GM21528 (cell line): Measurements from ENCODE around the gene RTTN.
"Not testable (repeated sequence)": the region's sequence is repeated elsewhere in the genome, so short reads cannot be mapped to it uniquely, and the experiment has no call there.

Experiments
- ATAC-seq: cut with Tn5 transposase; IDR thresholded peaks from one replicate; pipeline ENCODE4 v1.9.1; 2021; ENCODE audit warnings: mild to moderate bottlenecking, moderate library complexity; ENCODE audit not compliant: unreplicated experiment, low FRiP score

The RTTN gene

GRCh38 chr18:70102854-70103253, 102.6 kb downstream of the RTTN start:
- not testable (repeated sequence) for ATAC-seq

GRCh38 chr18:70089858-70090257, 115.6 kb downstream of the RTTN start:
- no peak for ATAC-seq

- no peak for ATAC-seq
Measured at GRCh38 chr18:70086085-70086484, 119.4 kb downstream of the RTTN start.

- no peak for ATAC-seq
Measured at GRCh38 chr18:70085641-70086040, 119.8 kb downstream of the RTTN start.

- ATAC-seq, result no peak
Measured at GRCh38 chr18:70082430-70082829, 123.1 kb downstream of the RTTN start.

- ATAC-seq, result no peak
Measured at GRCh38 chr18:70078106-70078505, 127.4 kb downstream of the RTTN start.

- ATAC-seq, result no peak
Measured at GRCh38 chr18:70075906-70076305, 129.6 kb downstream of the RTTN start.

- ATAC-seq, result no peak
Measured at GRCh38 chr18:70074116-70074515, 131.4 kb downstream of the RTTN start.

- ATAC-seq, result no peak
Measured at GRCh38 chr18:70073432-70073831, 132.1 kb downstream of the RTTN start.

- no peak for ATAC-seq
Measured at GRCh38 chr18:70072678-70073077, 132.8 kb downstream of the RTTN start.

GRCh38 chr18:70069965-70070364, 135.5 kb downstream of the RTTN start:
- ATAC-seq, result no peak

- ATAC-seq, result no peak
Measured at GRCh38 chr18:70069382-70069781, 136.1 kb downstream of the RTTN start.

GRCh38 chr18:70068981-70069380, 136.5 kb downstream of the RTTN start:
- ATAC-seq, result no peak

- no peak for ATAC-seq
Measured at GRCh38 chr18:70059684-70060083, 145.8 kb downstream of the RTTN start.

- ATAC-seq, result peak; percentile 98
Measured at GRCh38 chr18:70058916-70059315, 146.6 kb downstream of the RTTN start.

- no peak for ATAC-seq
Measured at GRCh38 chr18:70047931-70048603, 157.4 kb downstream of the RTTN start.

- no peak for ATAC-seq
Measured at GRCh38 chr18:70046796-70047195, 158.7 kb downstream of the RTTN start.

GRCh38 chr18:70046207-70046606, 159.3 kb downstream of the RTTN start:
- ATAC-seq, result no peak

- no peak for ATAC-seq
Measured at GRCh38 chr18:70044632-70045031, 160.9 kb downstream of the RTTN start.

- no peak for ATAC-seq
Measured at GRCh38 chr18:70041459-70042050, 163.9 kb downstream of the RTTN start.

GRCh38 chr18:70039186-70039585, 166.3 kb downstream of the RTTN start:
- ATAC-seq, result no peak

GRCh38 chr18:70037431-70038061, 167.9 kb downstream of the RTTN start:
- peak; percentile 10 for ATAC-seq
